ENCODE data around the gene ZBTB37.
"Not testable (repeated sequence)": the region's sequence is repeated elsewhere in the genome, so short reads cannot be mapped to it uniquely, and the experiment has no call there.

DNA sequence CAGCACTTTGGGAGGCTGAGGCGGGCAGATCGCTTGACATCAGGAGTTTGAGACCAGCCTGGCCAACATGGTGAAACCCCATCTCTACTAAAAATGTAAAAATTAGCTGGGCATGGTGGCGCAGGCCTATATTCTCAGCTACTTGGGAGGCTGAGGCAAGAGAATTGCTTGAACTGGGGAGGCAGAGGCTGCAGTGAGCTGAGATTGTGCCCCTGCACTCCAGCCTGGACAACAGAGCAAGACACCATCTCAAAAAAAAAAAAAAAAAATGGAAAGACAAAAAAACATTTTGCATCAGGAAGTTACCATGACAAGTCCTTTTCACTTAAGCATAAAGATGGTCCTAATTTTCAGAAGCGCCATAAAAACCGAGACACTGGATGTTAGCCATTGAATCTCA lies 62.4 kb downstream of the ZBTB37 start:
- TF ChIP-seq CTCF (conservative IDR thresholded peaks at IDR 0.05 in 1 of 2, IDR thresholded peaks at IDR 0.05 in 1 of 2; ENCODE audit: extremely low read depth in 1 of 2, insufficient read depth in 1 of 2, low read depth in 1 of 2, low read length in 2 of 2); EZH2 (IDR thresholded peaks at IDR 0.05; ENCODE audit: borderline replicate concordance, low read length): not testable (repeated sequence)
